H1 (cell line): ENCODE data around the gene MAP1A. TPM values are rescaled to one million over a fixed set of nuclear protein-coding genes. Genes with fewer than 3 reads are reported as not detected.

Source experiments
- CTCF ChIA-PET: fragments of 300-600 bp; sonication (Branson Sonifier 250); formaldehyde crosslinking; loops from one replicate; lab custom pipeline; 2021; ENCODE audit not compliant: partially characterized antibody; lab: Charles Lee
- POLR2A ChIA-PET: fragments of 300-600 bp; sonication (Branson Sonifier 250); formaldehyde crosslinking; loops from one replicate; lab custom pipeline; 2021; ENCODE audit warnings: inconsistent platforms; ENCODE audit not compliant: partially characterized antibody; lab: Charles Lee
- DNase-seq, 2 experiments: peaks; one replicate each; pipeline versions ENCODE4 v3.0.0 to v3.0.0-alpha.2; 2010 to 2022; ENCODE audit warnings: low spot score in 2 of 2, low read depth in 1 of 2, mixed read lengths in 1 of 2
- FAIRE-seq: peaks from 2 replicates; lab custom pipeline; 2011; peaks lifted over from hg19 to GRCh38; lab: Jason Lieb, UNC
- H2AFZ ChIP-seq: 2 replicates; pipeline ENCODE4 v1.8.1; 2012; ENCODE audit warnings: low read length, inconsistent platforms
- H2AK5ac ChIP-seq: 2 replicates; pipeline ENCODE4 v1.6.1; 2013; ENCODE audit warnings: low read depth, low read length
- H2BK120ac ChIP-seq: replicated peaks from 2 replicates; pipeline ENCODE3; 2013; ENCODE audit warnings: low read depth, low read length, inconsistent platforms
- H2BK12ac ChIP-seq: 2 replicates; pipeline ENCODE4 v1.6.1; 2013; ENCODE audit warnings: low read depth, low read length
- H2BK15ac ChIP-seq: 2 replicates; pipeline ENCODE4 v1.6.1; 2013; ENCODE audit warnings: low read length
- H2BK20ac ChIP-seq: 2 replicates; pipeline ENCODE4 v1.6.1; 2013; ENCODE audit warnings: low read length
- H2BK5ac ChIP-seq: 2 replicates; pipeline ENCODE4 v1.6.1; 2013; ENCODE audit warnings: low read depth, low read length
- H3K14ac ChIP-seq: 2 replicates; pipeline ENCODE4 v1.6.1; 2013; ENCODE audit warnings: inconsistent platforms; ENCODE audit not compliant: insufficient read length
- H3K18ac ChIP-seq: 2 replicates; pipeline ENCODE4 v1.6.1; 2013; ENCODE audit warnings: low read length; ENCODE audit errors: extremely low read depth
- H3K23ac ChIP-seq: 2 replicates; pipeline ENCODE4 v1.6.1; 2013; ENCODE audit warnings: inconsistent platforms; ENCODE audit not compliant: insufficient read length
- H3K23me2 ChIP-seq: 2 replicates; pipeline ENCODE4 v1.6.1; 2013; ENCODE audit warnings: low read depth, low read length
- H3K27ac ChIP-seq: 2 replicates; pipeline ENCODE4 v1.6.1; 2011; ENCODE audit warnings: low read depth, low read length, inconsistent platforms
- H3K27me3 ChIP-seq, 4 experiments: replicated peaks in 1 of 4; 1 replicate in 1 of 4; 2 replicates in 3 of 4; pipeline versions ENCODE4 v1.6.1 to v1.8.1; 2011 to 2013; ENCODE audit warnings: low read length in 3 of 4, mild to moderate bottlenecking in 3 of 4, inconsistent platforms in 2 of 4, mixed read lengths in 2 of 4, moderate library complexity in 1 of 4; ENCODE audit not compliant: control insufficient read depth in 3 of 4, insufficient read depth in 3 of 4; ENCODE audit errors: extremely low read depth in 1 of 4
- H3K36me3 ChIP-seq, 4 experiments: 2 replicates each; pipeline versions ENCODE4 v1.6.1 to v1.8.1; 2011 to 2013; ENCODE audit warnings: mild to moderate bottlenecking in 4 of 4, low read length in 3 of 4, moderate library complexity in 2 of 4, control low read depth in 1 of 4, inconsistent platforms in 1 of 4; ENCODE audit not compliant: insufficient read depth in 4 of 4, control insufficient read depth in 2 of 4
- H3K4ac ChIP-seq: replicated peaks from 2 replicates; pipeline ENCODE3; 2013; ENCODE audit warnings: low read length, low read depth, mixed read lengths, inconsistent platforms; ENCODE audit not compliant: insufficient read length
- H3K4me1 ChIP-seq, 4 experiments: replicated peaks in 1 of 4; 1 replicate in 1 of 4; 2 replicates in 3 of 4; pipeline versions ENCODE4 v1.6.1 to v1.8.1; 2011 to 2013; ENCODE audit warnings: low read length in 3 of 4, inconsistent platforms in 2 of 4, mixed read lengths in 1 of 4; ENCODE audit not compliant: insufficient read depth in 4 of 4, control insufficient read depth in 3 of 4
- H3K4me2 ChIP-seq, 2 experiments: 2 replicates each; pipeline versions ENCODE4 v1.6.1 to v1.8.1; 2011 to 2013; ENCODE audit warnings: low read depth in 2 of 2, low read length in 2 of 2, control low read depth in 1 of 2, inconsistent platforms in 1 of 2, mild to moderate bottlenecking in 1 of 2; ENCODE audit not compliant: insufficient read depth in 1 of 2
- H3K4me3 ChIP-seq, 4 experiments: fragments of 200-600, 300-600 bp in 1 of 4; sonication (generic), shearing (Covaris generic), sonication (Bioruptor Twin) in 1 of 4; 2 replicates each; pipeline versions ENCODE4 v1.5.1 to v1.8.1; 2011 to 2016; ENCODE audit warnings: low read length in 4 of 4, low read depth in 3 of 4, control low read depth in 2 of 4, inconsistent platforms in 2 of 4, mild to moderate bottlenecking in 2 of 4, mixed read lengths in 1 of 4, moderate library complexity in 1 of 4; ENCODE audit not compliant: insufficient read depth in 2 of 4; ENCODE audit errors: extremely low read depth in 1 of 4
- H3K56ac ChIP-seq: replicated peaks from 2 replicates; pipeline ENCODE3; 2013; ENCODE audit warnings: low read depth, mild to moderate bottlenecking, mixed read lengths, low read length, inconsistent platforms; ENCODE audit not compliant: insufficient read length
- H3K79me1 ChIP-seq: 2 replicates; pipeline ENCODE4 v1.6.1; 2013; ENCODE audit warnings: low read depth, low read length, control low read depth
- H3K79me2 ChIP-seq, 2 experiments: 2 replicates each; pipeline versions ENCODE4 v1.6.1 to v1.8.1; 2012 to 2013; ENCODE audit warnings: low read length in 2 of 2, mild to moderate bottlenecking in 2 of 2, inconsistent platforms in 1 of 2; ENCODE audit not compliant: insufficient read depth in 2 of 2, control insufficient read depth in 1 of 2
- H3K9ac ChIP-seq, 4 experiments: replicated peaks in 1 of 4; 1 replicate in 1 of 4; 2 replicates in 3 of 4; pipeline versions ENCODE4 v1.6.1 to v1.8.1; 2011 to 2013; ENCODE audit warnings: low read depth in 3 of 4, low read length in 3 of 4, control low read depth in 2 of 4, mild to moderate bottlenecking in 2 of 4, moderate library complexity in 2 of 4, inconsistent platforms in 1 of 4; ENCODE audit errors: extremely low read depth in 1 of 4
- H3K9me3 ChIP-seq, 2 experiments: 2 replicates each; pipeline versions ENCODE4 v1.6.1 to v1.8.1; 2012 to 2013; ENCODE audit warnings: mild to moderate bottlenecking in 2 of 2, moderate library complexity in 2 of 2, control low read depth in 1 of 2, inconsistent platforms in 1 of 2, low read depth in 1 of 2, low read length in 1 of 2, mixed read lengths in 1 of 2; ENCODE audit not compliant: insufficient read depth in 2 of 2
- H4K20me1 ChIP-seq, 2 experiments: replicated peaks in 1 of 2; 2 replicates each; pipeline versions ENCODE3 to v1.8.1; 2011 to 2013; ENCODE audit warnings: inconsistent platforms in 2 of 2, low read length in 2 of 2, mild to moderate bottlenecking in 1 of 2; ENCODE audit not compliant: insufficient read depth in 2 of 2, control insufficient read depth in 1 of 2
- H4K5ac ChIP-seq: 2 replicates; pipeline ENCODE4 v1.6.1; 2013; ENCODE audit warnings: low read length, low read depth, mixed read lengths, inconsistent platforms; ENCODE audit not compliant: insufficient read length
- H4K8ac ChIP-seq: 2 replicates; pipeline ENCODE4 v1.8.0; 2013; ENCODE audit warnings: mild to moderate bottlenecking, moderate library complexity, low read length, inconsistent platforms; ENCODE audit not compliant: insufficient read depth; ENCODE audit errors: extremely low read depth
- H4K91ac ChIP-seq: replicated peaks from 2 replicates; pipeline ENCODE3; 2013; ENCODE audit warnings: low read length, mixed read lengths, inconsistent platforms; ENCODE audit not compliant: insufficient read length
- USF2 ChIP-seq: IDR thresholded peaks from 2 replicates; pipeline ENCODE4 v1.6.1; 2011; ENCODE audit warnings: low read length, improper control_type of control experiment
- WGBS, 2 experiments: shearing (Covaris generic) in 1 of 2; methylation state at CpG; one replicate each; pipeline versions ENCODE4 v1.1.6 to v1.1.7; 2013 to 2015; ENCODE audit warnings: low lambda C conversion rate in 2 of 2, mixed read lengths in 2 of 2, inconsistent platforms in 1 of 2, low coverage in 1 of 2, missing lambda C conversion rate in 1 of 2; ENCODE audit not compliant: insufficient replicate concordance in 2 of 2, insufficient coverage in 1 of 2, insufficient read length in 1 of 2; ENCODE audit errors: extremely low coverage in 1 of 2, missing lambda C conversion rate in 1 of 2; 5-methylcytosine and 5-hydroxymethylcytosine counted together
- polyA plus RNA-seq, 7 experiments: library from polyadenylated mRNA; depleted of rRNA in 3 of 7; stranded (reverse) in 5 of 7; unstranded in 2 of 7; fragments of >200 nt in 5 of 7; fragments of 200-250 nt in 2 of 7; gene quantifications; 1 replicate in 5 of 7; 2 replicates in 1 of 7; 4 replicates in 1 of 7; pipeline versions ENCODE4 v1.2.1 to v1.2.3, GENCODE V29; 2011 to 2013; ENCODE audit warnings: missing spikeins in 2 of 7, mixed read lengths in 2 of 7
- total RNA-seq: library from RNA; stranded (reverse); fragmentation: NEBNext Ultra II Directional; extraction: Animal tissue kit (Norgen Biotek cat#: 25700); gene quantifications from 2 replicates; pipeline ENCODE4 v1.2.1, GENCODE V29; 2021

MAP1A gene
- total and polyA plus RNA-seq, 2 of the 8 experiments (the other 6 are each of a cell fraction or from before 2014, with no cell fraction given), result 0.80 to 2.4 TPM

GRCh38 chr15:43525131-43525530 is 7.7 kb downstream of the MAP1A start:
- Histone ChIP-seq H3K4me1 (peaks cover 0 to 4% (median 0%) of the 10 kb centered on the region in 4 experiments; a peak in 1 of 7 replicates), H3K9me3 (no peaks in the 10 kb centered on the region), H2BK20ac (no peak overlapping the region), H3K36me3 (no peaks in the 10 kb centered on the region), H2BK5ac (no peak overlapping the region), H4K5ac (no peak overlapping the region), H2BK120ac (no peak overlapping the region), H3K4me2 (no peak overlapping the region), H3K18ac (no peak overlapping the region), H3K56ac (no peak overlapping the region), H3K79me2 (no peaks in the 10 kb centered on the region), H3K79me1 (no peaks in the 10 kb centered on the region), H4K91ac (no peak overlapping the region), H3K27ac (no peak overlapping the region), H3K14ac (no peak overlapping the region), H3K23me2 (no peaks in the 10 kb centered on the region), H2BK12ac (no peak overlapping the region), H3K4me3 (no peak overlapping the region), H3K4ac (no peak overlapping the region), H2AK5ac (no peak overlapping the region), H2BK15ac (no peak overlapping the region), H3K27me3 (peaks cover 0 to 6% (median 3%) of the 10 kb centered on the region in 4 experiments; a peak in 5 of 7 replicates), H4K8ac (no peak overlapping the region), H4K20me1 (no peaks in the 10 kb centered on the region), H3K9ac (no peak overlapping the region), H2AFZ (no peak overlapping the region), H3K23ac (no peak overlapping the region)
- POLR2A ChIA-PET, result no interaction called here
- 87% methylated on average over 4 of the region's 4 CpGs; no CpG with 5 or more reads in 1 of the 2 experiments for WGBS, 2 experiments
- CTCF ChIA-PET, result interaction anchor here (0.6 to 3.9 kb wide), 3 partner anchors 11 to 39 kb away, joined by 3 to 34 read pairs (median 26); no protein-coding TSS in a partner anchor
- DNase-seq, result no peak
- no peak for FAIRE-seq
- no peak for TF ChIP-seq USF2
